Cardiac fibroblast (primary cell): ENCODE measurements around the gene PCCA.
"Not testable (repeated sequence)": the region's sequence is repeated elsewhere in the genome, so short reads cannot be mapped to it uniquely, and the experiment has no call there.

Source experiments
- DNase-seq, 2 donors: peaks; one replicate each; pipeline versions ENCODE4 v3.0.0 to v3.0.0-alpha.2; 2010; ENCODE audit warnings: low read depth in 2 of 2
- H3K4me3 ChIP-seq, 2 donors: replicated peaks in 1 of 2; 1 replicate in 1 of 2; 2 replicates in 1 of 2; pipeline ENCODE4 v1.5.1; 2011; ENCODE audit warnings: low read depth in 2 of 2, low read length in 2 of 2, mild to moderate bottlenecking in 2 of 2, moderate library complexity in 1 of 2
- CTCF ChIP-seq: IDR thresholded peaks from one replicate; pipeline ENCODE4 v1.5.1; 2011; ENCODE audit warnings: low read depth, mild to moderate bottlenecking, low read length, inconsistent platforms

PCCA gene

GRCh38 chr13:100274942-100275506, 186.1 kb downstream of the PCCA start:
- no peak for DNase-seq
- TF ChIP-seq CTCF, result no peak
- H3K4me3 ChIP-seq, result no peak overlapping the region

- H3K4me3 ChIP-seq, result no peak overlapping the region
- no peak for TF ChIP-seq CTCF
- DNase-seq, result no peak
Observed at GRCh38 chr13:100275746-100276145, 186.9 kb downstream of the PCCA start.

GRCh38 chr13:100280681-100281080, 191.8 kb downstream of the PCCA start:
- peak in 1 of 2 donors; percentile 48 for DNase-seq

GRCh38 chr13:100282306-100282705, 193.4 kb downstream of the PCCA start:
- DNase-seq, H3K4me3 ChIP-seq: not testable (repeated sequence)

More at GRCh38 chr13:100280681-100281080, 191.8 kb downstream of the PCCA start:
- H3K4me3 ChIP-seq, result no peak overlapping the region
- TF ChIP-seq CTCF, result no peak

- no peak for TF ChIP-seq CTCF
- no peak overlapping the region for H3K4me3 ChIP-seq
- DNase-seq, result no peak
Observed at GRCh38 chr13:100290165-100290801, 201.4 kb downstream of the PCCA start.

- H3K4me3 ChIP-seq, result no peak overlapping the region
- no peak for DNase-seq
- TF ChIP-seq CTCF, result no peak
Observed at GRCh38 chr13:100291624-100292023, 202.7 kb downstream of the PCCA start.

GRCh38 chr13:100297413-100297812, 208.5 kb downstream of the PCCA start:
- H3K4me3 ChIP-seq, result no peak overlapping the region
- no peak for TF ChIP-seq CTCF
- no peak for DNase-seq
